ENCODE data around the gene KCNQ1.

The KCNQ1 gene

DNA sequence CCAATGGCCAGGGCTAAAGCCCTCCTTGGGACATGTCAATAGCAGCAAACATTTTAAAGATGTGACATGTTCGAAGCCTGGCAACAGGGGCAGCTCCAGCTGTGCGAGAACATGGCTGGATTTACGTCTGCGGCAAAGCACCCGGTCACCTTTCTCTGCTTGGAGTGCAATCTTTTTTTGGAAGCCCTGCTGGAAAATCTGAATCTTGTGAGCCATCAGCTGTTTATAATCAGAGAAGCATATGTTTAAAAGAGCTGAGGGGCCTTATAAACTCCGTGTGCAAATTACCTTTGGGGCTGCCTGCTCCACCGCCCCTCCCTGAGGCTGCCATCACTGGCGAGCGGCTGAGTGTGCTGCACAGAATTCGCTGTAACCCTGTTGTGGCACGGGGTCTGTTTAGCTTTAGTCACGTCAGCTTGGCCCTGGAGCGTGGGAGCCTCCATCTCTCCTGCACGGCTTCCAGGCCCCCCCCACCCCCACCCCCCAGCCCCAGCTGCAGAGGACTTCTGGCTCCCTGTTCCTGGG, 264.0 kb downstream of the KCNQ1 start:
- DNase-seq, result no peak

DNA sequence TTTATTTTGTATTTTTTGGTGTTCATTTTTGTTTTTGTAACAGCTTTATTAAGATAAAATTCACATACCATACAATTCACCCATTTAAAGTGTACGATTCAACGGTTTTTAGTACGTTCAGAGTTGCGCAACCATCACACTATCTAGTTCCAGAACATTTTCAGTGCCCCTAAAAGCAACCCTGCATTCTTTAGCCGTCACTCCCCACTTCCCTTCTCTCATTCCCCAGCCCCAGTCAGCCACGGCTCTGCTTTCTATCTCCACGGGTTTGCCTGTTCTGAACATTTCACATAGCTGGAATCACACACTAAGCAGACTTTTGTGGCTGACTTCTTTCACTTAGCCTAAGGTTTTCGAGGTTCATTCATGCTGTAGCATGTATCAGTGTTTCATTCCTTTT, 264.6 kb downstream of the KCNQ1 start:
- no peak for DNase-seq

DNA sequence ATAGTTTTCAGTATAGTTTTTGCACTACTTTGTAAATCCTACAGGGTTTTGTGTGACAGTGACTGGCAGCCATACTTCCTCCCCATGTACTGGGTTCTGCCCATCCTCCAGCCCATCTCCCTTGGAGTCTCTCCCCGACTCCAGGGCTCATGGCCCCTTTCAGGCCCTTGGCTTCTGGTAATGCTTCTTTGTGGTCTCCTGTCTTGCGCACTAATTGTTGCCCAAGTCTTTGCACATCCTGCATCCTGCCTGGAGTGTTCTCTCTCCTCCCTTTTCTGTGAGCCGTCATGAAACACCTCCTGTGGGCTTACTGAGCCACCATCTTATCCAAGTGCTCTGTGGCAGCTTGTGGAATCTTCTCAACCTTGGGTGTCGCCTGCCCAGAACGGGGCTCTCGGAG, 266.4 kb downstream of the KCNQ1 start:
- DNase-seq, result no peak

DNA sequence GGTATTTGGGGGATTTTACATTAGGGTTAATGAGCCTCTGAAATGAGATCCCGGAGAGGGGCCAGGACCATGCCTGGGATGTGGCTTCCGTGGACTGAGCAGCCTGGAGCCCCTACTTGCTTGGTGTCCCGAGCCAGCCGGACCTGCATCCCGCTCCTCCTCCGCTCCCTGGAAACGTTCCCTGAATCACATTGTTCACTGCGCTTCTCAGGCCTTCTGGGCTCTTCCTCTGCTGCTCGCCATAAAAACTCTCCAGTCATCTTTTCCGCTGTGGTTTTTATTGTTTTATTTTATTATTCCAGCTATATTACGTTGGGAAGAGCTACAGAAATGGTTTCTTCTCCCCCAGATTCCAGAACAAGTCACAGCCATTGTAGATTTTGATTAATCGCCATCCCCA, 268.3 kb downstream of the KCNQ1 start:
- no peak for DNase-seq

DNA sequence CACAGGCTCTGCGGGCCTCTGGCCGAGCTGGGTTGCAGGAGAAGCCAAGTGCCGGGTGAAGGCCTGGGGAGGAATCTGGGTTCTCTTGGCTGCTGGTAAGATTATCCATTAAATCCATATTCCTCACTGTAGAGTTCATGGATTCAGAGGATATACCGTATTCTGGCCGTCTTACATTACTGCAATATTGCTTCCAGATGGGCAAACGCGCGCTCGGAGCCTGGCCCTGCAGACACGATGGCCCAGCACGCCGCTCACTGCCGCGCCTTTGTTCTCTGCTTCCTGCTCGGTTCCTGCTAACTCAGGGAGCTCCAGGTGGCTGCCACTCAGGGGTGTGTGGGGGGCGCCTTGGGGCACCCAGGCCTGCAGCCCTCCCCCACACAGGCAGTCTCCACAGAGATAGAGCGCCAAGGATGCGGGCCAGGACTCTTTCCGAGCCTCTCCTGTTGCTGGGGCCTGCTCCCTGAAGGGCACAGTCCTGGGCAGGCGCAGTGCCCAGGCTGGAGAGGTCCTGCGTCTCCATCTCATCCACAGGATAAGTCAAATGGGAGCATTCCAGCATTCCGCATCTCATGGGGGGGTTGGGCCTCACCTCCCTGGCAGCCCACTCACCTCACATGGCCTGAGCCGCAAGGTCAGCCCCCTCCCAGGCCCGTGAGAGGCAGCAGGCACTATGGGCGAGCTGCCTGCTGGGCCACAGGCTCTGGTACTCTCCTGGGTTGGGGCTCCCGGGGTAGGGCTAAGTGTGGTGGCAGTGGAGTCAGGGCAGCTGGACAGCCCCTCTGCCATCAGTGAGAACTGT, 269.1 kb downstream of the KCNQ1 start:
- no peak for DNase-seq

DNA sequence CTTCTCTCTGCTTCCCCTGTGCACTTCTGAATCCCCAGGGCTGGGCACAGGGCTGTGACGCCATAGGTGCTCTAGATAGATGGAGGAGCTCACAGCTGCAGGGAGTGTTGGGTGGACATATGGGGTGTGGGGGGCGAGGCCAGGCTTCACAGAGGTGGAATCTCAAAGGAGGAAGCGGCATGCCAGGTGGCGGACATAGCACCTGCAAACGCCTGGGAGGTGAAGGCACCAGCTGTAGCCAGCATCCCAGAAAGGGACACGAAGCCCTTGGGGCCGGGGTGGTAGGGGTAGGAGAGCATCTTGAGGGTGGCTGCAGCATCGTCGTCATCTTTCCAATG, 269.6 kb downstream of the KCNQ1 start:
- no peak for DNase-seq

DNA sequence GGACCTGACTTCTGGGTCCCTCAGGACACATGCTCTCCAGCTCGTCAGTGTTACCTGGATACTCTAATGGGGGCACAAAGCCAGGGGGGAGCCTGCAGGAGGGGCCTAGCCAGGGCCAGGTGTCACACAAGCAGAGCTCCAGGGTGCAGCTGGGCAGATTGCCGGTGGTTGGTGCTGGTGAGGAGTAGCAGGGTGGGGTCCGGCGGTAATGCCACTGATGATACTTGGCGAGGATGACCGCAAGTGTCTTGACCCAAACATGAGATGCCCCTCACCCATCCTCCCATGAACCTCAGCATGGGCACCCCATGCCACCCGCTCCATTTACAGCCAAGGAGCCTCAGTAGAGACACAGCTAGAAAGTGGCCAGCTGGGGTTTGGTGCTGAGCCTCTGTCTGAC, 270.1 kb downstream of the KCNQ1 start:
- DNase-seq, result no peak

DNA sequence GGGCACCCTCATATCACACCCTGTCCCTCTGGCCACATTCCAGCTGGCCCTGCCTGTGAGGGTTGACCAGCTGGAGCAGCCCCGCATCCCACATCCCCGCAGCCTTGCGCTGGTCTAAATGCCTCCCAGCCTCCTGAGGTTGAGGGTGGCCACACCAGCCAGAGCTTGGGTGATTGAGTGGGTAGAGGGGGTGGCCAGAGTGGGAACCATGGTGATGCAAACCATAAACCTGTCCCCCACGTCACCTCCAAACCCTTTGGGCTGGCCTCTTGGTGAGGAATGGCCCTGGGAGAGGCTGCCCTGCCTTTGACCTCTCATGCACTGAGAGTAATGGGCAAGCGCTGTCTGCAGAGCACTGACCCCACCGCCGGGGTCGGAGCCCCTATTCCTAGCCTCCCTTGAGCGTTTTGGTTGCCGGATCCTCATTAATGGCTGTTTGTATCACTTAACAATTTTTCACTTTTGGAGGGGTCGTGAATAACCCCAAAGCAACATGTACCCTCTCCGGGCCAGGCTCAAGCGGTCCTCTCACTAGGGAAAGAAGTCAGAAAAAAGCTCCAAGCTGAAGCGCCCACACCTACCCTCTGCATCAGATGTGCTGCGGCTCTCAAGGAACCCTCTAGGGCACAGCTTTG, 271.0 kb downstream of the KCNQ1 start:
- no peak for DNase-seq

DNA sequence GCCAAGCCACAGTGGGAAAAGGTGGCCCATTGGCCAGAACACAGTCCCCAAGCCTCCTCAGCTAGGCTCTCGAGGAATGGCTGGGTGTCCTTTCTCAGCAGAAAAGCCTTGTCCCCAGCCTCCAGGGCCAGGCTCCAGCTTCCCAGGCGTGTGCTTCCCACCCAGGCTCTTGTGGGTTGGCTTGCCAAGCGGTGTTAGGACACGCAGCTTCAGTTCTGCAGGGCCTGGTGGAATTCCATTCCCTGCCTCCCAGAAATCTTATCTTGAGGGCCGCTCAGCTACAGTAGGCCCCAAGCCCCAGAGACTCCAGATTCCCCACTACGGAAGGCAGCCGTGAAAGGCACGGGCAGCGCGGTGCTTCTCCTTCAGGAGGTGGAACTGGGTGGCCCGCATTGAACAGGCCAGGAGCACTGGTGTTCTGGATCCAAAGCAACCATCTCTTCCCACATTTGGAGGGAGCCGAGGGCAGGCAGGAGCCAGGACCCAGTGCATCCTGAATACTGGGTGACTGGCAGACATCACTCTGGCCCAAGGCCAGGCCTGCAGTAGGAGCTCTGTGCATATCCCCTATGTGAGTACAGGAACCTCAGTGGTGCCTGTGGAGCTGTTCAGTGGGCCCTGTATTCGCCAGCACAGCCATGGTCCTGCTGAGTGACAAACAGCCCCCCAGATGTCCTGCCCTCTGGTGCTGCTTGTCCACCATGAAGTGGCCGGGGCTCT, 271.7 kb downstream of the KCNQ1 start:
- no peak for DNase-seq

DNA sequence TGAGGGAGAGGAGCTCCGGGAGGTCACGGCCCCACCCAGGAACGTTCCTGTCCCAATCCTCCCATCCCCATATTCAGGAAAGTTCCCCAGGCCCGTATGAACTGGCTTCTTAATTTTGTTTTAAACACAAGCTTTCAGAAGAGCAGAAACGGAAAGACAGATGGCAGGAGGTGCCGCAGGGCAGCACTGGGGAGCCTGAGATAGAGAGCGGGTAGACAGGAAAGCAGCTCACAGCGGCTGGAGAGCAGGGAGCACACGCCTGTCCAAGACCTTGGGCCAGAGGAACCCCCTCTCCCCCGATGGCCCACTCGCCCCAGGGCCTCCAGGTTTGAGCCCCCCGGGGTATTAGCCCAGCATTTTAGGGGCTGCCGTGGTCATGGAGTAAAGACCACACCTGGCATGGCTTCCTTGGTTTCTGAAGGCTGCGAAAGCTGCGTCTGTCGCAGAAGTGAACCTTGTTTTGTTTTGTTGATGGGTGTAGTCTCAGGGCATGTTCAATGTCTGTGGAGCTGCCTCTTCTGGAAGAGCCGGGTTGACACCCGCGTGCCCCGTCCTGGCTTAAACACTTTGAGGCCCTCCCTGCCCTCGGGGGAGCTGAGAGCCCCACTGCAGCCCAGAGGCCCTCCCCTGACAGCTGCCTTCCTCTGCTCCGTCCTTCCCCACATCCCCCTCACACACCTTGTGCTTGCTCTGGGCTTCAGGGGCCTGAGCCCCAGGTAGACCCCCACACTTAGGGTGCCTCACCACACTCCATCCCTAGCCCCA, 272.9 kb downstream of the KCNQ1 start:
- DNase-seq, result no peak

DNA sequence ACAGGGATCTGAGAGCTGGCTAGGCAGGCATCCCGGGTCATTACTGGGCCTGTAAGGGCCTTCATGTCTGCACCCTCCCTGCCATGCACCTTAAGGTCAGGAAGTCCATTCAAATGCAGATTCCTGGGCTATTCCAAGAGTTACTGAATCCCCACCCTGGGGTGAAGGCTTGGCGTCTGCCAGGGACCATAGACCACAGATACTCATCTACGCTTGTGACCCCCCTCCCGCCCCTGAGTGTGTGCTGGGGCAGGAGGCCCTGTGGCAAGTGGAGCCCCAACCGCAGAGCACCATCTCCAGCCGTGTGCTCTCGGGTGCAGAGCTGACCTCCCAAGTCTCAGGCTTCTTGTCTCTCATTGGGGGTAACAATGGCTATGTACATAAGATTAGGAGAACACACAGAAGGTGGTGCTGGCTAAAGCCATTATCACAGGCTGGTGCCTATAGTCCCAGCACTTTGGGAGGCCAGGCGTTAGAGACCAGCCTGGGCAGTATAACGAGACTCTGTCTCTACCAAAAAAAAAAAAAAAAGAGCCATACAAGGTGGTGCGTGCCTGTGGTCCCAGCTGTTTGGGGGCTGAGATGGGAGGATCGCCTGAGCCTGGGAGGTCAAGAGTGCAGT, 274.1 kb downstream of the KCNQ1 start:
- DNase-seq, result no peak

DNA sequence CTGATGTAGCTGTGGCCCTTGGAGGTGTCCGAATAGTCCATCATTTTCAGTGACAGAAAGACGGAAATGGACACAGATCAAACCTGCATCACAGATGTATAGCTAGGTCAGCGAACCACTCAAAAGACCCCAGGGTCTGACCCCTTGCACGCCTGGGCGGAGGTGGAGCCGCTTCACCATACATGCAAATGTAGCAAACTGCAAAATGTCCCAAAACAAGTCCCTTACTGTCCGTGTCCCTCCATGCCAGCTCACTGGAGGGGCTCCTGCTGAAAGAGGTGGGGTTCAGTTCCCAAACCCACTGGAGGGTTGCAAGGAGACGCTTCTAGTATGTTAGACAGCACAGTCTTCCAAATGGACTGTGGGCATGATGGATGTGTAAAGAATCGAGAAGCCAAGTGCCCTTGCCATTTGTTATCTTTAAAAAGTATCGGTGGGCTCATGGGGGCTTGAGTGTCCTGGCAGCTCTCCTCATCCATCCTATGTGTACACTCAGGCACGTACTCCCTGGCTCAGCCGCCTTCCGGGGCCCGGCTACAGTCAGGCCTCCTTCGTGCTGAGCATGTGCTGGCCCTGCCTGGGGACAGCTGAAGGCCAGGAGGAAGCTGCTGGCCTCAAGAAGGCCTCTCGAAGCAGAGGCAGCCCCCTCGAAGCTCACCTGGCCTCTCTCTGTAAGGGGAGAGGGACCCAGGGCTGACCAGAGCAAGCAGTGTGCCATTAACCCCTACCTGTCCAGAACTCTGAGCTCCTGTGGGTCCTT, 275.2 kb downstream of the KCNQ1 start:
- no peak for DNase-seq

DNA sequence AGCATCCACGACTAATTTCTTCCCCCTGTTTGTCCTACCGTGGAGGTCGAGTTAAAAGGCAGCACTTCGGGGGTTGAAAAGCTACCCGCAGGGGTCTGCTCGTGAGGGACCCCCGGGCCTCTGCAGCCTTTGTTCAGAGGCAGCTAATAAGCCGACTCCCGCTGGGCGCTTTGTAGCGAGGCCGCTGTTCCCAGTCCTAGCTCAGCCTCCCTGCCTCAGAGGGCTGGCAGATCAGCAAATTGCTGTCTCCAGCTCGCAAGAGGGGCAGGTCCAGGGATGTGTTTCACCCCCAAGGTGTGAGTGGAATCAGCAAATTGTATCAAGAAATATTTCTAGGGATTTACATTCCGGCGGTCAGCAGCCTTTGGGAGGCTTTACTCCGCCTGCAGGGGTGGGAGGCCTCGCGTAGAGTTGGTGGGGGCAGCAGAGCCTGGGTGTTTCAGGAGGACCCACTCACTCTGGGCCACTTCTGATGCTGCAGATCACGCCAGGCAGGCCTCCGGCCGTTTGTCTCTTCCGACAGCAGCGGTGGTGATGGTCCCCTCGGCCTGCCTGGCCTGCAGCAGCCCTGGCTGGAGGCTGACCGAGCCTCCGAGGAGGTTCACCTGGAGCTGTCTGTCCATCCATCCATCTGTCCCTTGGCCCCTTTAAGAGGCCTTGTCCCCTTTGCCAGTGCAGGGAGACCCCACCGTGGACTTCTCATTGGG, 276.6 kb downstream of the KCNQ1 start:
- no peak for DNase-seq

DNA sequence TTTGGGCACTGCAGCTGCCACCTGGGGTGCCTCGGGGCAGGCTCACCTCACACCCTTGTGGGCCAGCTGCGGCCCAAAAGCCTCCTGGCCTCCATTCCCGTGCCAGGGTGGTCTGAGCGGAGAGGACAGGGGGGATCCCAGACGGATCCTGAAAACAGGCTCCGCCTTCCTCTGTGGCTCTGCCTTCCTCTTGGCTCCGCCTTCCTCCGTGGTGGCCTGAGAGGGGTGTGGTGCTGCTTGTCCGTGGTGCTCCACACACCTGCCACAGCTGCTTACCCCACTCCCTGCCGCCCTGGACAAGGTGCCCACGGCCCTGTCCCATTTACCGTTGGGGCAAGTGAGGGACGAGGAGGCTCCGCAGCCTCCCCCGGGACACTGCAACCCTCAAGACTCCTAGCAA, 278.1 kb downstream of the KCNQ1 start:
- DNase-seq, result no peak

DNA sequence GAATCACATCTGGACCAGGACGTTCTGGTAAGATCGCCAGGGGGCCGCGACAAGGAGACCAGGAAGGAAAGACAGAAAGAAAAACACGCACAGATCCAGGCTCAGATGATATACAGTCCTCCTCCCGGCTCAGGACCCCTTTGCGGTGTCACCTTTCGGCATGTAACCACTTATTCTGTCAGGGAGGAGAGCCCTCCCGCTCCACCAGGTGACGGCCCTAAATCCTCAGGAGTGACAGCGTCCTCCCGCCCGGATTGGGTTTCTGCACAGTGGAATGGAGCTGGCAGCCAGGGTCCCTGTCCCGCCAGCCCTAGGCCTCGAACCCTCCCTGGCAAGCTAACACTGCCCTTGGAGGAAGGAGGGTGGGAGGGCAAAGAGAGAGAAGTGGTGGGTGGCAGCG, 279.3 kb downstream of the KCNQ1 start:
- DNase-seq, result no peak

DNA sequence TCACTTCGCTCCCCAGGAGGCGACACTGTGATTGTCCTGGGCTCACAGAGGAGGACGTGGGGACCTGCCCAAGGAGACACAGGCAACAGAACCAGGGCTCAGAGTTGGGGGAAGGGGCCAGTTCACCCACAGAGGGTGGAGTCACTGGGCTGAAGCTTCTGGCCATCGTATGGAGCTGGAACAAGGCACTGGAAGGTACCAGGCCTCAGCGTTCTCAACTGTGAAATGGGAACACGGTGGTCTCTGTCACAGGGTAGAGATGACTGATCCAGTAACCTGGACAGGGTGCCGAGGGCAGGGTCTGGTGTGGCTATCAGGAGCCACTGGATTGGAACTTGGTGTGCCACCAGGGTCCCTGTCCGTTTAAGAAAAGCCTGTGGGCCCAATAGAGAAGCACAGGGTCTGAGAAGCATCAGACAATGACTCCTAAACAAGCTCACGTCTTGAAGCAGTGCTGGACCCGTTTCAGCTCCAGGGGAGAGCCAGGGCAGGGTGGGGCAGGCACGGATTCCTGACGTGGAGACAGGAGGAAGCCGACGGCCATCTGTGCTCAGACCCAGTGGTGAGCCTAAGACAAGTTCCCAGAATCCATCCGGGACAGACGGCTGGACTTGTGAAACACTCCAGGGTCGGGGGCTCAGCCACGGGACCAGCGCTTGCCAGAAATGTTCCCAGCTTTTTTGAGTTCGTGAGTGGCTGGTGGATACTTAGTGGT, 280.0 kb downstream of the KCNQ1 start:
- DNase-seq, result no peak

DNA sequence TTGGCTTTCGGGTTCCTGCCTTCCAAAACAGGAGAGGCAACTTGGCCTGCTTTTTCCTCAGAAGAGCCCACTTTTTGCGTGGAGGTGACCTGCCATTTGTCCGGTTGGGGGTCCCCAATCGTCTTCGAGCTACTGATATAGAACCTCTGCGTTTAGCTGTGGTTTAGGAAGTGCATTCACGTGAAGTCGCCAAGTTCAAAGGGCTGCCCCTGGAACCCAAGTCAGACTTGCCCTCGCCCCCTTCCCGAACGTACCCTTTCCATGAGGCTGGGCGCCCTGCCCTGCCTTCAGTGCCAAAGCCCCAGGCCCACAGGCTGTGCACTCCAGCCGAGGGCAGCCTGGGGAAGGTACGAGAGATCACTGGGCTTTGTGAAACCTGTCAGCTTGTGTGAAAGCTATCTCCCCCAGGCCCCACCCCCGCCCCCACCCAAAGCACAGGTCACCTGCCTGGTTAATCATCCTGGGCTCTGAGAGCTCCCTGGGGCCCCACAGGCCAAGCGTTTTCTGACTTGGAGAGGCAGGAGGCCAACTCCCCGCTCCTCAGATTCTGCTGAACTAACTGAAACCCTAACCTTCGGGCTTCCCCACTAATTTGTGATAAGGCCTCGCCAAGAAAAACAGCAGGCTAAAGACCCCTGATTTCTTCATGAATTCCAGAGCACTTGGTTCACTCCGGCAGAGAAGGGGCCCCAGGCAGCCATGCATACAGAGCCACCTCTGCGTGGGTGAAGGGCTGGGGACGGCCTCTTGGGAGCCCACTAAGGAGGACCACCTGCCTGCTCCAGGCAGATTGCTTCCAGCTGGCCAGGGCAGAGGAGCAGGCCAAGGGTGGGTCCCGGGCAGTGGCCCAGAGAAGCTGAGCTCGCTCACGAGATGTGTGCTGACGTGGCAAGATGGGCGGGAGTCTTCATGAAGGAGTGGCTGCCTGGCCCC, 280.8 kb downstream of the KCNQ1 start:
- DNase-seq, result no peak

DNA sequence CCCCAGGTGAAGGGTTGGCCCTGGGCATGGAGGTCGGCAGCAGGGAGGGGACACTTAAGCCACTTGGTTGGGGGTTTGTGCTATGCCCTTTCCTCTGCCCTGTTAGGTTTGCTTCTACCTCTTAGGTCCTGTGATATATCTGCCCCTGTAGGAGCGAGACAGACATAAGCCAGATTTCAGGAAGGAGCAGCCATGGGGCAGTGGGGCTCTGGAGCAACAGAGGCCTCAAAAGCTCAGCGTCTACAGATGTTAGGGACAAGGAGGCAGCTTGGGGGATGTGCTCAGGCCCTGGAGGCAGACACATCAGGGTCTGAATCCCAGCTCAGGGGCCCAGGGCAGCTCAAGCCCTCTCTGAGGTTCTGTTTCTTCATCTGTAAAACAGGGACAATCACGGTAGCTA, 282.2 kb downstream of the KCNQ1 start:
- no peak for DNase-seq

DNA sequence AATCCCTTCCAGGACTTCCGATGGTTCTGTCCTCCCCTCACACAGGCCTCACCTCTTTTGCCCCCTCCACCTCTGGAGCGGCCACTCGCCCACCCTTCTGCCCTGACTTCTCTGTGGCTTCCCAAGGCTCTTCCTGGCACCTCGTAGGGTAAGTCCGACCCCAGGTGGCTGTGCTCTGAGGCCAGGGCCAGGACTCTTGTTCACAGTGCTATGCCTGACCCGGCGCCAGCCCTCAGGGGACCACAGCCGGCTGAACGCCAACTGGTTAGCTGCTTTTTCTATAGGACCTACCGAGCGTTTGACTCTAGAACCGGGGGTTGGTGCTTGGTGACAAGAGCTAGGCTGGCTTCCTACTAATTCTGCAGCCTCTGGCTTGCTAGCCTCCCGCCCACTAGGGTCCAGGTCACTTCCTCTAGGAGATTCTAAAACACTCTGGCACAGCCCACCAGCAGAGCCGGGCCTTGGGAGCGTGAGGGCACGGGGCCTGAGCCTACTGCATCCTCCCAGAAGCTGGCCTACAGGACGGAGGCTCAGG, 283.4 kb downstream of the KCNQ1 start:
- no peak for DNase-seq
